IPS-11a (cell line): ENCODE data around the gene DHX16.

ENCODE experiments used
- H3K4me3 ChIP-seq: one replicate; pipeline ENCODE4 v1.5.1; 2013; ENCODE audit warnings: low read depth, low read length, control low read depth

Gene DHX16

DNA sequence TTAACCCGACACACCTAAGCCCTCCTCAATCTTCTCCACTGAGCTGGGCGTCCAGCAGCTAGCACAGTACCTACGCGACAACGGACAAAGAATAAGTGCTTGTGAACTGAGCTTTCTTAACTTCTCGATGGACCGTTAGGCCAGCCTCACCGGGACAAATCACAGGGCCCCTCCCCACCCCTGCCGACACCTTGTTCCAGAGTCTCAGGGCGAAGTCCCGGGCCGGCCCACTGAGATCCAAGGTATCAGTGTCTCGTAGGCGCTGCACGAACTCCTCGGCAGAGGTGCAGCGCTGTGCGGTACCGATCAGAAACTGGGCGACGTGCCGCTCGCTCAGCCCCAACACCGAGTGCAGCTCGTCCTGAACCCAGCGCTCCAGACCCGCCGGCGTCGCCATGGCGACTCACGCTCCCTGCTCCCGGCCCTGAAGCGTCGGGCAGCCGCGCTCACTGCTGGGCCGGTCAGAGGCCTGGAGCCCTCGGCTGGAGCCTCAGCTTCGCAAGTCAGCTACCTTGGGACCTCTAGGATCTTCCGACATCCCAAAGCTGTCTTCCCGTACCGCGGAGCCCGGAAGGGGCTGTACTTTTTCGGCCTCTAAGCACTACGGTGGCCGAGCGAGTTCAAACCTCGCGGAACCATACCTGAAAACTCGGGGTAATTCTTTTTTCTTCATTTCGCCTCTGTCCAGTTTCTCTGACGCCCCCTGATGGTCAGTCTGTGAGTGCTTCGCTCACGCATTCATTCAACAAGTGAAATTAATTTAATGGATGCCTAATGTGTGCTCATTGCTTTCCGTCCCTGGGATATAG, at the start of gene DHX16:
DHX16 (minus strand) TSS at position 562 of the 809 bp plus-strand sequence; CDS start at position 397, 165 bp downstream.
- H3K4me3 ChIP-seq, result peak within 1 kb of the TSS; percentile 97

DNA sequence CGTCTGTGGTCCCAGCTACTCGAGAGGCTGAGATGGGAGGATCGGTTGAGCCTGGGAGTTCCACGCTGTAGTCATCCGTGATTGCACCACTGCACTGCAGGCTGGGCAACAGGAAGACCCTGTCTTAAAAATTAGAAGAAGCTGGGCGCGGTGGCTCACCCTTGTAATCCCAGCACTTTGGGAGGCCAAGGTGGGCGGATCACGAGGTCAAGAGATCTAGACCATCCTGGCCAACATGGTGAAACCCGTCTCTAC, 49.1 kb upstream of the DHX16 start:
- peak overlapping the region; percentile 97 for H3K4me3 ChIP-seq

DNA sequence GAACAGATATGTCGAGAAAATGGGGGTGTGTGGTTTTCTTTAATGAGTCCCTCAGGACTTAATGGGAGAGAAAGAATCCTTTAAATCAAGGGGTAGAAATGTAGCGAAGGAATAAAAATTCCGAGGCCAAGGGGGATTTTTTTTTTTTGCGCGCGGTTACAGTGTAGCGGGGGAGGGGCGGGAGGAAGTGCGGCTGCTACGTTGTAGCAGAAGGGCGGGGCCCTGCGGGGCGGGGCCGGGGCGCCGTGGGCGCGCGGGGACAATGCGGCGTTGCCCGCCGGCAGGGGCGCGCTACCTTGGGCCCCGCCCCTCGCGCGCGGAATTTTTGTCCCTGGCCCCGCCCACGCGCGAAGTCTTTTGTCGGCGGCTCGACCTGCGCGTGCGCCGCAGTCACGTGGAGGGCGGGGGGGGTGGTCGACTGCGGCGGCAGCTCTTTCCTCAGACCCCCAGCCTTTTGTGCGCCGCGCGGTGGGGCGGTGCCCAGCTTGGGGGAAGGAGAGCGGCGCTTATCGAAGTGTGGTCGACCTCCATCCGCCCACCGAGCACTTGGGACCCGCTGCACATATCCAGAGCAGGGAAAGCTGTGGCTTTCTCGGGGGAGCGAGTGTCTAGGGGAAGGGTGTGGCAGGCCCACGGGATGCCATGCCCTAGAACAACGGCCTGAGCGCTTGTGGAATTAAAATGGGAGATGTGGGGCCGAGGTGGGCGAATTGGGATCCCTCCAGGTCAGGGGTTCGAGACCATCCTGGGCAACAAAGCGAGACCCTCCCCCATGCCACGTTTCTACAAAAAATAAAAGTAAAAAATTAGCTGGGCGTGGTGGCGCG, 48.6 kb upstream of the DHX16 start:
- H3K4me3 ChIP-seq, result peak overlapping the region; percentile 97

DNA sequence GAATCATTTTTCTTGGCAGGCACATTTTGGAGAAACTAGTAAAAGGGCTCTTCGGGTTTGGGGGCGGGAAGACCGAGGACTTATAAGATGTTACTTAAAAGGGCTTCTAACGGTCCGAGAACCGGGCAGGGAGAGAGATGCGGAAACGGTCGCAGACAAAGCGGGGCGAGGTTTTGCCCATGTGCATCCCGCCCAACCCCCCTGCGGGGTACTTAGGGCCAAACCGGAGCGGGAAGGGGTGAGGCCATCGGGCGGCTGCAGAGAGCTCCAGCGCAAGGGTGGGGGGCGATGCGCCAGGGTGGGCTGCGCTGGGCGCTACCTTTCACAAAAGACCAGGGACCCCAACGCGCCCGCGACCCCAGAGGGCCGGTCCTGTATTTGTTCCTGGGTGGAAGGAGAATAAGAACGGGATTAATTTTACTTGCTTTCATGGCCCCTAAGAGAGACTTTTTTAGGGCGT, 48.0 kb upstream of the DHX16 start:
- H3K4me3 ChIP-seq, result peak overlapping the region; percentile 97

DNA sequence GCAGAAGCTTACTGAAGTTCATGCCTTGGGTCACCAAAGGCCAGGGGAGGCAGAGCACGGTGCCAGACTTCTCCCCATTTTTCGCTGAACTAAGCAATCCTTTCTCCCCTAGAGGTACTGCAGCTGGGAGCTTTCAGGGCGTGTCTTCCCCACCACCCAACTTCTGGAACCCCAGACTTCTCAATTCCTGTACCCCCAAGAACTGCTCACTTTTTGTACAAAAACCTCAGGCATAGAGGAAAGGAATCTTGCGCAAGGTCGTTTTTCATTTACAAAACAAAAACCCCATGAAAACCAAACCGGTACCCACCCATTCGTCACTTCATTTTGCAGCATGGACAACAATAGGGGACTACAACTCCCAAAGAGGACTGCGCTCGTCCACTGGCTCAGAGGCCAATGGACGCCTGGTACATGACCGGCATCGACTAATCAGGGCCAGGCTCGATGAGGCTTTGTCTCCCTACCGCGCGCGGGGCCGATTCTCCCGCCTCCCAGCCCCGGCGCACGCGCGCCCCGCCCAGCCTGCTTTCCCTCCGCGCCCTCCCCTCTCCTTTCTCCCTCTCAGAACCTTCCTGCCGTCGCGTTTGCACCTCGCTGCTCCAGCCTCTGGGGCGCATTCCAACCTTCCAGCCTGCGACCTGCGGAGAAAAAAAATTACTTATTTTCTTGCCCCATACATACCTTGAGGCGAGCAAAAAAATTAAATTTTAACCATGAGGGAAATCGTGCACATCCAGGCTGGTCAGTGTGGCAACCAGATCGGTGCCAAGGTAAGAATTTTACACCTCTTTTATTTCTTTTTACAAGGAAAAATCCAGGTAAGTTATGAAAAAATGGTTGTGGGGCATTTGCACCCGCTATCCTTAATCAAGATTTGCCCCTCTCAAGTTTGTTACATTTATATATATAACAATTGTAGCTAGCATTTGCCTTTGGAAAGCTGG, 47.3 kb upstream of the DHX16 start, which contains the start of gene TUBB:
TUBB (plus strand) TSS at position 562 of the 947 bp plus-strand sequence; CDS start at position 717, 155 bp downstream.
- H3K4me3 ChIP-seq, result peak within 1 kb of the TSS; percentile 97

DNA sequence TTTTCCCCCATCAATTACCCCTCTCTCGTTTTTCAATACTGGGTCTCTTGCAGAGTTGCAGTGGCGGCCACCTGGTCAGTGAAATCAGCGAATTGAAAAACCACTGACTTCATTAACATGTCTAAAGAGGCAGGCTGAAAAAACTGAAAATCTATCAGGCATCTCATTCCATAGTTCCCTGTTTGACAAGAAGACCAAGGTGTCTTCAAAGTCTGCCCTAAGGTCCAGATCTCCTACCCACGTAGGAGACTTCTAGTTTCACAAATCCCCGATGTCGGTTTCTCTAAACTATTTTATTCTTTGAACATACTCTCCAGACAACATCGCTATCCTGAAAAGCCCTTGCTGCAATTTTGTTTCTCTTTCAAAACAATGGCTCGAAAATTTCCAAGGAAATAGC, 46.5 kb upstream of the DHX16 start:
- H3K4me3 ChIP-seq, result peak overlapping the region; percentile 57

DNA sequence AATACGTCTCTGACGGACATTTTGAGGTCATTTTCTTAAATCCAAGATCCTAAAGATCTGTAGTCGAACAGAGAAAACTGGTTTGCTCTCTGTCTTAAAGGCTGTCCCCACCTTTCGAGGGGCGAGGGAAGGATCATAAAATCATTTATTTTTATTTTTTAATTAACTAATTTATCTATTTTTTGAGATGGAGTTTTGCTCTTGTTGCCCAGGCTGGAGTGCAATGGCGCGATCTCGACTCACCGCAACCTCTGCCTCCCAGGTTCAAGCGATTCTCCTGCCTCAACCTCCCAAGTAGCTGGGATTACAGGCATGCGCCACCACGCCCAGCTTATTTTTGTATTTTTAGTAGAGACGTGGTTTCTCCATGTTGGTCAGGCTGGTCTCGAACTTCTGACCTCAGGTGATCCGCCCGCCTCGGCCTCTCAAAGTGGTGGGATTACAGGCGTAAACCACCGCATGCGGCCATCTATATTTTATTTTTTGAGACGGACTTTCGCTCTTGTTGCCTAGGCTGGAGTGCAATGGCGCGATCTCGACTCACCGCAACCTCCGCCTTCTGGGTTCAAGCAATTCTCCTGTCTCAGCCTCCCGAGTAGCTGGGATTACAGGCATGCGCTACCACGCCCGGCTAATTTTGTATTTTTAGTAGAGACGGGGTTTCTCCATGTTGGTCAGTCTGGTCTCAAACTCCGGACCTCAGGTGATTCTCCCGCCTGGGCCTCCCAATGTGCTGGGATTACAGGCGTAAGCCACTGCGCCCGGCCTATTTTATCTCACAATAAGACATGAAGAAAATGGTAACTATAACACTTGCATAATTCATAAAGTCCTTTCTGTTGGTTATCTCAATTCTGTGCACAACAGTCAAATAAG, 45.3 kb upstream of the DHX16 start:
- peak overlapping the region; percentile 47 for H3K4me3 ChIP-seq

DNA sequence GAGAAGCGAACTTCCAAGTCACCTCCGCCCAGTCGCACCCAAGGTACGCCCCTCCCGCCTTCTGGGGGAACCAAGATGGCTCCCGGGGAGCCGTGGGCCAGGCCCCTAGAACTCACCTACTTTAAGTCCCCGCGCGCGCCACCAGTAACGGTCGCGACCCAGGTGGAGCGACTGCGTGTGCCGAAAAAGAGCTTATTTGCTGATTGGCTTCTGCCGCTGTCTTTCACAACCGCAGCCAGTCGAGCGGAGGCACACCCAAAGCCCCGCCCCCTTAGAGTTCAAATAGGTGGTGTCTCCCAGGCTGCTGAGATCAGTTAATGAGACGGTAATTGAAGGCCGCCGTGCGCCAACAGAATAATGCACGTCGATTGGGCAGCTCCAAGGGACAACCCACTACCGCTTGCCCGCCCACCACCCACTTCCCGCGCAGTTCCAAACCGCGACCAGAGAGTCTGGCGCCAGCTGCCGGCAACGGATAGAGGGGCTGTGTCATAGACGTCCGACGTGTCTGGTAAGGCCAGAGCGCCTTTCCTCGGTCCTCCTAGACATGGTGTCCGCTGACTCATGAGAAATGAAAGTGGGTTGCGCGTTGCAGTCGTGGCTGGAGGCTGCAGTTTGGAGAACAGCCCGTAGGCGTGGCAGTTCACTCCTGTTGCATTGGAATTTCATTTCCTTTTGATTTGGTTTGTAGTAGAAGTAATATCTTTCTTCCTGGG, 44.5 kb upstream of the DHX16 start, which contains the start of gene MDC1:
MDC1 (minus strand) TSS at position 153 of the 716 bp plus-strand sequence. CDS start 2,106 bp downstream, outside the sequence.
- H3K4me3 ChIP-seq, result peak within 1 kb of the TSS; percentile 73

DNA sequence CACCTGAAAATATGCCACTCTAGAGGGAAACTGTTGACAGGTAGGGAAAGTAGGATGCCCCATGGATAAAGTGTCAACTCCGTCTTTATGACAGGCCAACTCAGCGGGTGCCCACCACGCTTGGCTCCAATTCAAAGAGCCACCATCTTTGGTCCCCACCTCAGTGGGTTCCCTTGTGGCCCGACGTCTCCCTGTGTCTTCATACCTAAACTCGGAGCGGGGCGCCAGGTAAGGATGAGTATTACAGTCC, 44.0 kb upstream of the DHX16 start:
- peak overlapping the region; percentile 73 for H3K4me3 ChIP-seq

DNA sequence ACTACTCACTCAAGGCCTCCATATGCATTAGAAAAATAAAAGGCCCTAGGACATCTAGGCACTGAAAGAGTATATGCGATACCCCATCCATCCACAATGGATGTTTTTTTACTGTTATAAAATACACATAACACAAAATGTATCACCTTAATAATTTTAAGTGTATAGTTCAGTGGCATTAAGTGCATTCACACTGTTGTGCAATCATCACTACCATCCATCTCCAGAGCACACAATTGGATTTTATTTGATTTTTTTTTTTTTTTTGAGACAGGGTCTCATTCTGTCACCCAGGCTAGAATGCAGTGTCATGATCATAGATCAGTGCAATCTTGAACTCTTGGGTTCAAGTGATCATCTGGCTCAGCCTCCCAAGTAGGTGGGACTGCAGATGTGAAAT, 41.5 kb upstream of the DHX16 start:
- no peak overlapping the region for H3K4me3 ChIP-seq

DNA sequence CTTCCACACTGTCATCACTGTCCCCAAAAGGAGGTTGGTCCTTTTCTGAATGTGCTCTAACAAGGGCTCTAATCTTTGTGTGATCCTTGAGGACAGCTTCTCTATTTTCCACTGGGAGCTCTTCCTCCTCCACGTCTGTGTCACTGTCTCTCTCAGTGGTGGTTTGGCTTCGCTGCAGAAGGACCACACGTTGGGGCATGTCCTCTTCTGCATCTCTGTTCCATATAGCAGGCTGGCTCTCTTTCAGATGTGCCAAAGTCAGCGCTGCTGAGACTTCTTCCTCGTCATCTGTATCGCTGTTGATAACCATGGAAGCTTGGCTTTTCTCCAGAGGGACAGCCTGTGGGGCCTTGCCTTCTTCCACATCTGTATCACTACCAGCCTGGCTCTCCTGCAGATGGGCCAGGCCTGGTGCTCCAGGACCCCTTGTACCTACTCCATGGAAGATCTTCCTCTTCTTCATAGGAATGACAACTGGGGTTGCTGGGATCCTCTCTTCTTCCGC, 39.7 kb upstream of the DHX16 start:
- no peak overlapping the region for H3K4me3 ChIP-seq

DNA sequence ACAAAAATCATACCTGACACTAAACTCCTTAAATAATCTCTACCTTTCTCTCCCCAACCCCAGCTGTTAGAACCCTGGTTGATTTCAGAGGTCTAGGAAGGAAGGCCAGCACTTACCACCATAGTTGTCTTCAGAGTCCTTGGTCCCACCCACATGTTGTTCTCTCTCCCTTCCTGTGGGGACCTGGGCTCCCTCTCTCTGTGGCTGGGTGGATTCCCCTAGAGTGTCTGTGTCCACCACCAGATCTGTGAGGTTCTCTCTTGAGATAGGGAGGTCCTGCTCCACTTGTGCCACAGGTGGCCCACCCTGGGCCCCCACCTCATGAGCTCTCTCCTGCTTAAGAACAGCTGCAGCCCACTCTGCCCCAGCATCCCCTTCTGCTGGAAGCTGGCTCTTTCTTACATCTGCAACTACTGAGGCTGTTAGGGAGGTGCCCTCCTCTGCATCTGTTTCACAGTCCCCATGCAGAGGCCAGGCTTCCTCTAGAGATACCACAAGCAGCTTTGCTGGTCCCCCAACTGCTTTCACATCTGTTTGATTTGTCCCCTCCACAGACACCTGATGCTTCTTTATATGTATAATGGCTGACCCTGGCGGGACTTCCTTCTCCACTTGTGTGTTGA, 39.1 kb upstream of the DHX16 start:
- no peak overlapping the region for H3K4me3 ChIP-seq

DNA sequence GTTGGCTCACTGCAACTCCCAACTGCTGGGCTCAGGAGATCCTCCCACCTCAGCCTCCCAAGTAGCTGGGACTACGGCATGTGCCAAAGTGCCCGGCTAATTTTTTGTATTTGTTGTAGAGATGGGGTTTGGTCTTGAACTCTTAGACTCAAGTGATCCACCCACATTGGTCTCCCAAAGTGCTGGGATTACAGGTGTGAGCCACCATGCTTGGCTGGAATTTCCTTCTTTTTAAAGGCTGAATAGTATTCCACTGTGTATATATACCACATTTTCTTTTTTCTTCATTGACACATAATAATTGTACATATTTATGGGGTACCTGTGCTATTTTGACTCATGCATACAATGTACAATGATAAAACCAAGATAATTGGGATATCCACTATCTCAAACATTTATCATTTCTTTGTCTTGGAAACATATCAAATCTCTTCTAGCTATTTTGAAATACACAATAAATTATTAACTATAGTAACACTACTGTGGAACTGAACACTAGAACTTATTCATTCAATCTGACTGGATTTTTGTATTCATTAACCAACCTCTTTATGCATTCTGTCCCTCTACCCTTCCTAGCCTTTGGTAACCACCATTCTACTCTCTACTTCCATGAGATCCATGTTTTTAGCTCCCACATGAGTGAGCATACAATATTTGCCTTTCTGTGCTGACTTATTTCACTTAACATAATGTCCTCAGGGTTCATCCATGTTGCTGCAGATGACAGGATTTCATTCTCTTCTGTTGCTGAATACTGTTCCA, 36.5 kb upstream of the DHX16 start:
- H3K4me3 ChIP-seq, result no peak overlapping the region

DNA sequence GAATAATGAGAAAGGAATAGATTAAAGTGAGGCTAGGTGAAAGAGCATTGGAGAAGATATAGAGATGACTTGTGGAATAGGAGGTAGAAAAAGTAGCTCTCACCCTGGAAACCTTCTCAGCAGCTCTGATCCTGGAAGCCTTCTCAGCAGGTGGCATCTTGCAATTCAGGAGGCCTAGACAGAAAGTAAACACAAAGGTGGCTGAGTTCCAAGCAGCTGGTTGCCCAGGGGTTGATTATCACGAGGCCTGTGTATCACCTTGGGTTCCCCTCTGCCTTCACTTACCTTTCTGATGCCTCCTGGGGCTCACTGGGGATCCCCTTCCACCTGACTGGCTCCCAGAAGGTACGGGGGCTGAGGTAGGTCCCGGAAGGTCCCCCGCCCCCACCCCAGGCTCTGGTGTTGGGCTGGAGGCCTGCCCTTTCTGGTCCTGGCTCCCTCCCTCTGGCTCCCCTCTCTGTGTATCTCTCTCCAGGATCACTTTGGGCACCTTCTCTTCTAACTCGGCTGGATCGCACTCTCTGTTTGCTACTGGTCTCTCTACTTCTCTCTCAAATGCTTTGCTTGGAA, 34.6 kb upstream of the DHX16 start:
- H3K4me3 ChIP-seq, result no peak overlapping the region

DNA sequence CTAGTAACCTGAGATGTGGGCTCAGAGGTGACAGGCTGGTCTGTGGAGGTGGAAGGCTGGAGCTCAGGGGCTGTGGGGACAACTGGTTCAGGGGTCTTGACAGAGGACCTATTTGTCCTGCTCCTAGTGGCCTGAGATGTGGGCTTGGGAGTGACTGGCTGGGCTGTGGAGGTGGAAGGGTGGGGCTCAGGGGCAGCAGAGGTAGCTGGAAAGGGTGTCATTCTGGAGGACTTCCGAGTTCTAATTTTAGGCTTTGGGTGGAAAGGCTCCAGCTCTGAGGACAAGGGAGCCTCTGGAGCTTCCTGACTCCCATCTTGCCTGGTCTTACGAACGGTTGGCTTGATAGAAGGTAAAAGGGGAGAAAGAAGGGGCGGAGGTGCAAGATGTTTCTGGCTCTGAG, 32.8 kb upstream of the DHX16 start:
- no peak overlapping the region for H3K4me3 ChIP-seq

DNA sequence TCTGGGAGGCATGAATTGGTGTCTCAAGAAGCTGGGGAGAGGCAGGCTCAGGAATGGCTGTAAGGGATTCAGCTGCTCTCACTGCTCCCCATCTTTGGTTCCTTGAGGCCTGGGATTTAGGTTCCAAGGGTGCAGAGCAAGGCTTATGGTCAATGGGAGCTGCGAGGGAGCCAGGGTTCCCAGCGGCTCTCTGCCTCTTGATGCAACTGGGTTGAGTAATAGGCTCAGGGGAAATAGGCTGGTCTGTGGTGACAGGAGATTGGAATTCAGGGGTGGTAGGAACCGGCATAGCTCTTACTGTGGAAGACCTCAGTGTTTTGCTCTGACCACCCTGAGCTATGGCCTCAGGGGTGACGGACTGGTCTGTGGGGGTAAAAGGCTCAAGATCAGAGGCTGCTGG, 31.0 kb upstream of the DHX16 start:
- H3K4me3 ChIP-seq, result no peak overlapping the region

DNA sequence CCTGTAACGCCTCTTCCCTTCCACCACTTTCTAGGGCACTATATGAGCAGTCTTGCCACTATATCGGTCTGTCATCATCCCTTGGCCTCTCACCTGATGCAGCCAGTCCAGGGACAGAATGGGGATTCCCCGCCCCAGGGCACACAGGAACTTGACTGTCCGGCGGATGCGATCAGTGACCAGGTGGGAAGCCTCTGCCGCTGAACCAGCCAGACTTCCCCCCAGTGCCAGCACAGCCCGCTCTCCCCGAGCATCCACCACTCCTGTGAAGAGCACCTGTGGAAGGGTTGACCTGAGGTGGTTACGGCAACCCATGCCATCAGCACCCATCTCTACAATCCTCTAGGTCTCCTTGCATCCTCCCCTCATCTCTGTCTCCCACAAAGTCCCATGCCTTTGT, 30.2 kb upstream of the DHX16 start:
- H3K4me3 ChIP-seq, result no peak overlapping the region

DNA sequence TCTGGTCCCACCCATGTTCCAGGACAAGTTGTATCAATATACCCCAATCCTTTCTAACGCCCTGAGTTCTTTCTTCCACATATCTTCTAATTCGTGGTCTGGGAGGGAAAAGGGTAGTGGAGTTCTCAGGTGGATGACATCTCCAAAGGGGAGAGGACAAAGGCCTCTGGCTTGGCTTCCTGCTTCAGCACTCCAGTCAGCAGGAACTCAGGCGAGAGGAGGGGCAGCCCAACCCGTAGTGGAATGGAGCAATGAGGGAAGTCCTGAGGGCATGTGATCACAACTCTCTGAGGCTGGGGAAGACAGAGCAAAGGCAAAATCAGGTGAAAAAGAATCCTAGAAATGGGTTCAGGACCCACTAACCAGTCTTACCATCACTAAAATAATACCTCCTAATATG, 27.5 kb upstream of the DHX16 start:
- no peak overlapping the region for H3K4me3 ChIP-seq
